ENCODE results near the gene TMEM165. TPM values are rescaled to one million over a fixed set of nuclear protein-coding genes. Genes with fewer than 3 reads are reported as not detected.

Gene TMEM165
- total RNA-seq, 2 experiments from 2014 or later, result 77.7 to 78.2 TPM

GRCh38 chr4:55440786-55441185 is 45.0 kb downstream of the TMEM165 start:
- ChIA-PET POLR2A (no interaction called here), CTCF (no interaction called here)

GRCh38 chr4:55442541-55442940 is 46.8 kb downstream of the TMEM165 start:
- ChIA-PET CTCF (no interaction called here), POLR2A (no interaction called here)

- ChIA-PET CTCF (no interaction called here), POLR2A (no interaction called here)
Measured at GRCh38 chr4:55444827-55445226, 49.1 kb downstream of the TMEM165 start.

- CTCF ChIA-PET, result no interaction called here
- POLR2A ChIA-PET, result interaction anchor here (1.0 kb wide), 1 partner anchor 49 kb away, joined by 4 read pairs; no protein-coding TSS in a partner anchor
Measured at GRCh38 chr4:55445921-55446577, 50.3 kb downstream of the TMEM165 start.

- CTCF ChIA-PET, result no interaction called here
- POLR2A ChIA-PET, result no interaction called here
Measured at GRCh38 chr4:55446578-55446922, 50.8 kb downstream of the TMEM165 start.

GRCh38 chr4:55447108-55447708 is 51.5 kb downstream of the TMEM165 start:
- CTCF ChIA-PET, result no interaction called here
- POLR2A ChIA-PET, result no interaction called here

GRCh38 chr4:55447831-55448230 is 52.1 kb downstream of the TMEM165 start:
- ChIA-PET CTCF (no interaction called here), POLR2A (no interaction called here)

GRCh38 chr4:55450566-55450965 is 54.8 kb downstream of the TMEM165 start:
- ChIA-PET POLR2A (no interaction called here), CTCF (no interaction called here)

- CTCF ChIA-PET, result no interaction called here
Measured at GRCh38 chr4:55458164-55458563, 62.4 kb downstream of the TMEM165 start.

GRCh38 chr4:55458611-55459010 is 62.9 kb downstream of the TMEM165 start:
- POLR2A ChIA-PET, result no interaction called here
- CTCF ChIA-PET, result no interaction called here

More at GRCh38 chr4:55458164-55458563, 62.4 kb downstream of the TMEM165 start:
- POLR2A ChIA-PET, result no interaction called here

- CTCF ChIA-PET, result no interaction called here
- POLR2A ChIA-PET, result no interaction called here
Measured at GRCh38 chr4:55466001-55466400, 70.2 kb downstream of the TMEM165 start.

GRCh38 chr4:55468724-55469123 is 73.0 kb downstream of the TMEM165 start:
- ChIA-PET CTCF (no interaction called here), POLR2A (no interaction called here)

GRCh38 chr4:55469979-55470378 is 74.2 kb downstream of the TMEM165 start:
- ChIA-PET CTCF (no interaction called here), POLR2A (no interaction called here)

Other genes with a start within 250 kb of the TMEM165 start
- gene SRD5A3, start 49.7 kb upstream of the TMEM165 start, total RNA-seq, result 10 to 100 TPM; 25.9 to 27.7 TPM
- 10 to 100 TPM; 15.7 to 20.0 TPM for gene CLOCK, start 151.0 kb downstream of the TMEM165 start, total RNA-seq
- not detected for gene PDCL2, start 196.3 kb downstream of the TMEM165 start, total RNA-seq
- gene NMU, start 240.3 kb downstream of the TMEM165 start, total RNA-seq, result under 1 TPM in 1 of 2 experiments, not detected in 1; 0.23 TPM